NCI-H2196 (cell line): ENCODE results near the gene GSE1.

Experiments
- DNase-seq: peaks from one replicate; lab custom pipeline; 2025; ENCODE audit not compliant: unreplicated experiment; lab: John Stamatoyannopoulos, UW

The GSE1 gene

DNA sequence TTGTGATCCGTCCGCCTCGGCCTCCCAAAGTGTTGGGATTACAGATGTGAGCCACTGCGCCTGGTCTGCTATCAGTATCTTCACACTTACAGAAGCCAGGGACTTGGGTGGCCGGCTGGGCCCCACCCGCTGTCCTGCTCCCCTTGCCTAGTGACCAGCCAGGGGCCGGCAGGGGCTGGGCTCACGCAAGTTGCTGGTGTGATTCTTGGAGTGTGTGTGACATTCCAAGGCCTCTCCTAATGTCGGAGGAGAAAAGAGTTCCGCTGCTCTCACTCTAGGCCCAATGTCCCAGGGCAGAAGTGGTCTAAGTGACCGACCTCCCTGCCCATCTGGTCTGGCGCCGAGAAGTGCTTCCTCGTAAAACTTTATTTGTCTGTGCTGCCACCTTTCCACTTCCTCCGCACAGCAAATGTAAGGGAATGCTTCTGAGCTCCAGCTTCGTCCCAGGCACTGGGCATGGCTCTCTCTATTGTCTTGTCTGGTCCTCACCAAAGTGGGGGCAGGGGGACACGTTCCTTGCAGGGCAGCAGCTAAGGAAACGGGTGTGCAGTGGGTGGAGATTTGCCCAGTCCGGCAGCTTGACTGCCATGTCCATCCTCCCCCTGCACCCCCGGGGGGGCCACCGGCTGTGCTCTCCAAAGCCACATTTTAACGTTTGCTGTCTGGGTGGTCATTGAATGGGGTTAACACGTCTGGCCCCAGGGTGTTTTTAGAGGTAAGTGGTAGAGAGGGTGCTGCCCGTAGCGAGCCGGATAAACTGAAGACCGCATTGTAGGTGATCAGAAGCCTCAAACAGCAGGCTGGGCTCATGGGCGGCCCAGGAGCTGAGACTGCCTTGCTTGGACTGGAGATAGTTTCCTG, 7.8 kb upstream of the GSE1 start:
- no peak for DNase-seq

DNA sequence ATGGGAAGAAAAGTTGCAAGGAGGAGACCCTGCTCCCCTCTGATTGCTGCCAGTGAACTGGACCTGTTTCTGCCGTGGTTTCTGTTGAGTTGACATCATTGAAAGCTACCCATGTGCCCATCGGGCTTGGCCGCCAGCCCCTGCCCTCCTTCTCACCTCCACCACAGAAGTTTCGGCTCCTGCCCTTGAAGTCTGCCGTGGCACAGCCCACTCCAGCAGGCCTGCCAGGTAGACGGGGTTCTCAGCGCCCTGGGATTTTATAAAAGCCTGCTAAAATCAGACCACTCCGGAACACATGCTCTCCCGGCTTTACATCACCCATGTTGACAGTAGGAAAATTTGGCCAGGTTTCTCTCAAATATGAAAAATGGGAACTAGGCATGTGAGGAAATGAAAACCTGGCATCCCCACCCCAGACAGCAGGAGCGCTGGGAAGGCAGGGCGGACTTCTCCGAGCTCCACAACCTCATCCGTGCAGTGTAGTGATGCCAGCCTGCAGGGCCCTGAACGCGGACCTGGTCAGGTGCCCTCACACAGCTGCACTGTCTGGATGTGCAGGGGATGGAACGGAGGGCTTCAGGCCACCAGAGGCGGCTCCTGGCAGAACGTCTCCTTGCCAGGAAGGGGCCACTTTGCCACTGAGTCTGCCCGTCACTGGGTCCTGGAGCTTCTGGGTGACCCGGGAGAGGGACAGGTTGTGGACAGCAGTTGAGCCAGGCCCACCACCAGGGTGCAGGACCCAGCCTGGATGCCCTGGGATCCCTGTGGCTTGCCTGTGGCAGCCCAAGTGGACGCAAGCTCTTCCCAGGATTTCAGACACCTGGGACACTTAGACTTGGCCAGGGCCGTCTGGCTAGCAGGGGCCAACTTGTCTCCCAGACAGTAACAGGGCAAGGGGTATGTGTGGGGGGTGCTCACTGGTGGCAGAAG, 6.9 kb upstream of the GSE1 start:
- no peak for DNase-seq

DNA sequence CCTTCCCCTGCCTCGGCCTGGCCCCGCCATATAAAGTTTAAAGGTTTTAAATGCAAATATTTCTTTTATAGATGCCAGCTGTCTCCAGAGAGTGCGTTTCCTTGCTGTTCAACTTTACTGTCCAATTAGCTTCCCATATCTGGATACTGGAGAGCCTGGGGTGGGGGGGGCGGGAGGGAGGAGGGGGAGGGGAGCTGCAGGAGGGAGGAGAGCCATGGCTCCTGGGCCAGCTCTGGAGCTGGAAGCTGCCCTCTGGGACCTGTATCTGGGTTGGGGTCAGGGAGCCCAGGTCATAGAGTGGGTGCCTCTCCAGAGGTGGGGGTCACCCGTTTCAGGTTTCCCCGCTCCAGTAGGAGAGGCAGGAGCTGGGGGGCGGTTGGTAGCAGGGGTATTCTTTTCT, 6.2 kb upstream of the GSE1 start:
- no peak for DNase-seq

DNA sequence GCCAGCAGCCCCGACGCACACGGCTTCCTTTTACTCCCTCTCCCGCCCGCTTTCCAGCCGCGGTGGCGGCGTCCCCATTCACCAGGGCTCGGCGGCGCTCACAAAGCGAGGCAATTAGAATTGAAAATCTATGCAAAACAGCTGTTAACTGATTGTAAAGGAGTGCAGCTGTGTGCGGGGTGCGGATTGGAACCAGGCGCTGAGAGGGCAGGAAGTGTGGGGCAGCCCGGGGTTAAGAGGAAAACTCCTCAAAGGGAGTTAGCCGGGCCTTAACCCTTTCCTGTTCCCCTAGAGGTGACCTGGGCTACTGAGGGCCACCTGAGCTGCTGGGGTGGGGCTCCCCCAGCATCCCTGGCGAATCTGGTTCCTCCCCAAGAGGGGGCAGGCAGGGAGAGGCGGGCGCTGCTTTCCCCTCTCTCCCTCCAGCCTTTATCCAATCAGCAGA, 5.8 kb upstream of the GSE1 start:
- DNase-seq = no peak

DNA sequence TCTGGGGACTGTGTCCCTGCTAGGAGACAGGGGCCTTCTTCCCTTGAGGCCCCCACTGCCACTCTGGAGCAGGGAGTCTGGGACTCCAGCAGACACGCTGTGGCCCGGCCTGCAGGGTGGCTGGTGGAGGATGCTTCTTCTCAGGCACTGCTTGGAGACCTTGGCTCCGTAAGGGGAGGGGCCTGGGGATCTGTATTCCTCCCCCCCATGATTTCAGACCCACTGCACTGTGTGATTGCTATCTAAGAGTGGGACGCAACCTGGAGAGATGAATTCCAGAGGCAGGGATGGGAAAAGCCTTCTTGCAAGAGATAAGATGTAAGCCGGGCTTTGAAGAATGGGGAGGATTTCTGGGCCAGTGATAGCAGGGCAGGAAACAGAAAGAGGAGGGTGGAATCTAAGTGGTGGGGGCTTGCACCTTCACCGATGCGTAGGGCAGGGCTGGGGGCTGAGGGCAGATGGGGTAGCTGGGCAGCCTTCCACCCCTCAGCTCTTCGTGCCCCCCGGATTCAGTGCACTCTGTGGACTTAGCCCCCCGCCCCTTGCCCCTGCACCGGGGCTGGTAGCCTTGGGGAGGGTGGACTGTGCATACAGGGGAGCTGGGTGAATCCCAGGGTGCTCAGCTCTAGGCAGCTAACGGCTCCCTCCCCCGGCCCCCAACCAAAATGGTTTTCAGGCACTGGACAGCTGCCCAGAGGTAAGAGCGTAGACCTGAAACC, 5.2 kb upstream of the GSE1 start:
- DNase-seq = no peak

DNA sequence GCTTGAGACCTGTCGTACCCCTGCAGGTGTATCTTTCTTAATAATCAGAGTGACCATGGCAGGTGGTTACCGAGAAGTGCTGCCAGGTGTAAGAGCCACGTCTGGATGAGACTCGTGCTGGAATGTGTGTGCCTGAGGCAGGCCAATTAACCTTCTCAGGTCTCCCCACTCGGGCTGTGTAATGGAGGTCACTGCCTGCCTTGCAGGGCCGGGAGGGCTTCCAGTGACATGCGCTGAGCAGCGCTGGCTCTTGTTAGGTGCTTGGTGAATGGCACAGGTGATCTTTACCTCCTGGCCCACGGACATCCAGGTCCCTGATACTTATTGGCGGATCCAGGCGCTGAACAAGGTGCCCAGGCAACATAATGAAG, 4.6 kb upstream of the GSE1 start:
- peak; percentile 23 for DNase-seq

DNA sequence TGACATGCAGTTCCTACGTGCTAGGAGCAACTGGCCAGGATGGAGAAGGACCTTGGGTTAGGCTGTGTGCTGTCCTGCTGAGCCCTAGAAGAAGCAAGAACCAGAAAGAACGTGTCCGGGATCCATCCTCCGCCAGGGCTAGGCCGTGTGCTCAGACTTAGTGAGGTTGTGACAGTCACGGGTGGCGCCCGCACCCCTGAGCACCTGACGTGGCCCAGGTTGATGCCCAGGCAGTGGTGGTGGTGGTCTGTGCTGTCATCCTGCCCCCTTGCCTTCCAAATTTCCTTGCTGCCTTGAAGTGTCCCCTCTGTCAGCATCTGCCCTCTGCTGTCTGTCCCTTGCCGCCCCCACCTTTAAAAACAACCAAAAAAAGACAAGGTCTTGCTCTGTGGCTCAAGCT, 4.2 kb upstream of the GSE1 start:
- DNase-seq = no peak

DNA sequence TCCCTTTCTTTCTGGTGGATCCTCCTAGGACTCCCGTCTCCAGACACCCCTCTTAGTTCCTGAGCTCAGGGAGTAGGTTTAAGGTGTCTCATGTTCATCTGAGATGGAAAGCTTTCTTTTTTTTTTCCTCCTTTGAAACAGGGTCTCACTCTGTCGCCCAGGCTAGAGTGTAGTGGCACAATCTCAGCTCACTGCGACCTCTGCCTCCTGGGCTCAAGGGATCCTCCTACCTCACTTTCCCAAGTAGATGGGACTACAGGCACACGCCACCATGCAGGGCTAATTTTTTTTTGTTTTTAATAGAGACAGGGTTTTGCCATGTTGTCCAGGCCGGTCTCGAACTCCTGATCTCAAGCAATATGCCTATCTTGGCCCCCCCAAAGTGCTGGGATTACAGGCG, 3.6 kb upstream of the GSE1 start:
- DNase-seq = no peak

DNA sequence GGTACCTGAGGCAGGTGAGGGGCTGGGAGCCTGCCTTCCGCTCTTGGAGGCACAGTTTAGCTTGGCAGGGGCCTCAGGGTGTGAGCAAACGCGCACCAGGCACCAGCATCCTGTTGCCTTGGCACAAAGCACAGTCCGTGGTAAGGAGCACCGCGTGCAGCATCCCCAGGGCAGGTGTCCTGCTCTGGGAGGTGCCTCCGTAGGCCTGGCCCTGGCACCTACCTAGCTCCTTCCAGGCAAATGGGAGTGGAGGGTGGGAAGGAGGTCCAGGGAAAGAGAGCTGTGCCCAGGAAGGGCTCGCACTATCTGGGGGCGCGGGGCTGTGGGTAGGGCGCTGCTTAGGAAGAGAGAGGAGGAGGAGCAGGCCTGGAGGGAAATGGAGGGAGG, 3.1 kb upstream of the GSE1 start:
- peak; percentile 37 for DNase-seq

DNA sequence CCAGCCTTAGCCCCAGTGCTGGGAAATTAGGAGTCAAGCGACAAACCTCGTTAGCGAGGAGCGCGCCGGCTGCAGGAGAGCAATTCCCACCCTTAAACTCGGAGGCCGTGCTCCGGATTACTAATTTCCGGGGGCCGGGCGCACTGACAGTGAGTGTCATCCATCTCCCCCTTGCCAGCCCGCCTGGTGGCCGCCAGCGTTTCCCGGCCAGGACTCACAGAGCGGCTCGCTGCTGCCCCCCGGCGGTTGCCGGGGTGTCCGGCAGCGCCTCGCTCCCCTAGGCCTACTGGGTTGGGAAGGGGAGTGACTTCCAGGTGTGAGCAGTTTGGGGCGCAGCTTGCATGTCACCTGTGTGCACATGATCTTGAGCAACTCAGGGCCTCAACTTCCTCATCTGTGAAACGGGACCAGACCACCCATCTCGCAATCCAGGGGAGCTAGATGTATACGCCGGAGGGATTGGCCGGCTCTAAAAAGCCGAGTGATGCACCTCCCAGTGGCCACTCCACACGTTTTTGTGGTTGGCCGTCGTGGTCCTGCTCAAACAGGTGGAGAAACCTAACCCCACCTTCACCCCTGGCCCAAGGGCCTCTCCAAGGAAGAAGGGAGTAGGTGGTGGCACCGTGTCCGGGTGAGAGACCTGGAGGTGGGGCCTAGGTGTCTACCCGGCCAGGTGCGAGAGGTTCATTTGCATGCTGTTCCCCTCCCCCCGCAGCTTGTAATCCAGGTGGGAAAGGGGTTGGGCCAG, 2.5 kb upstream of the GSE1 start:
- peak; percentile 80 for DNase-seq

DNA sequence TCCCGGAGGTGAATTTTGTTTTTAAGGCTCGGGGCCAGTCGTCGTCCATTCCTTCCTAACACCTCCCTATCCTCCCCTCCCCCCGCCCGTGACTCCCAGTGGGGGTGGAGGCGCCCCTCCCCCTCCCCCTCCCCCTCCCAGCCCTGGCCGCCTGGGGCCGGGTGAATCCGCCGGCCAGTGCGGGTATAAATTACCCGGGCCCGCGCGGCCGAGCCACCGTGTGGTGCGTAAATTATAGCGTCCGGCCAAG, 2.0 kb upstream of the GSE1 start:
- DNase-seq = no peak

DNA sequence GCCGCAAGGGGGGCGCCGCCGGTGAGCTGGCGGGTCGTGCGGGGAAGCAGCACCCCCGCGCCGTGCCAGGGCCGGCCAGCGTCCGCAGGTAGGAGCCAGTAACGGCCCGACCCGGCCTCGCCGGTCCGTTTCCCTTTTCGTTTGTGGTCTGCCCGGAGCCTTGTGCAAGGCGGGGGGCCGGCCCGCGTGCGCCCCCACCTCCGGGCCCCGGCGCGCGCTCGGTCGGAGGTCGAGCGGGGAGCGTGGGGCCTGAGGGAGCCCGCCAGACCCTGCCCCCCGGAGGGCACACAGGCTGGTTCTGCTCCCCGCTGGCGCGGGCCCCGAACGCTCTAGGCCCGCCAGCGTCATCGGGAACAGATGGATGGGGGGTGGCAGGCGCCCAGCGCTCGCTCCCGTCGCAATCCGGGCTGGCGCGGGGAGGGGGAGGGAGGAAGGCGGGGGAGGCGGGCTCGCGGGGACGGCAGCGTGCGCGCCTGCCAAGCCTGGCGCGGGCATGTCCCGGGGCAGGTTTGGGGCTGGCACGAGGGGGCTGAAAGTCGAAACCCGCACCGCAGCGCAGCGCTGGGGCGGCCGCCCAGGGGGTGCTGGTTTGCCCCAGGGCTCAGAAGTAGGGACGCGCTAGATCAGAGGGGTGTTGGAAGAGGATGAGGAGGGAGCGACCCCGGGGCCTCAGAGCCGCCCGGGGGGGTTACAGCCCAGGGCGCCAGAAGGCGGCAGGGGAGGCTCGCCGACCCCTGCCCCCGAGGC, 1.5 kb upstream of the GSE1 start:
- DNase-seq = peak; percentile 73

DNA sequence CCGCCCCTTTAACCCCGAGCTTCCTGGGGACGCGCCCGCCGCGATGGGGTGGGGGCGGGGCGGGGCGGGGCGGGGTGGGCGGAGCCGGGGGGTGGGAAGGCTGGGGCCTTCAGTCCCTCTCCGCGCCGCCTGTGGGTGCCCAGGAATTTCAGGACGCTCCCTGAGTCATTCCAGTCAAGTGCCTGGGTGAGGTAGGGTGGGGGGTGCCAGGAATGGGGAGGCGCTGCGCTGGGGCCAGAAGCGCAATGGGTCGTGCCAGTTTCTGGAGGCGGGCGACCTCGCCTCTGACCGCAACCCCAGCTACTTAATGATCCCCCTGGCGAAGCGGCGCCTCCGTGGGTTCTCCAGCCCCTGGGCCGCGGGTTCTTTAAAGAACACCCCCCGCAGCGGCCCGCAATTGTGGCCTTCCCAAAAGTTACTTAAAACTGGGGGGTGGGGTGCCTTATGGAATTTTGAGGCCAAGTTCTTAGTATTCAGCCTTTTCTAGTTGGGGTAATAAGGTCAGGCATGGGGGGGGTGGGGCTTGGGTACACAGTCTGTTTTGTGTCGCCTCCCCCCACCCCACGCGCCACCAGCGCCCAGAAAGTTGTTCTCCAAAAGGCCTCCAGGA, 826 bp upstream of the GSE1 start:
- DNase-seq = peak; percentile 69

DNA sequence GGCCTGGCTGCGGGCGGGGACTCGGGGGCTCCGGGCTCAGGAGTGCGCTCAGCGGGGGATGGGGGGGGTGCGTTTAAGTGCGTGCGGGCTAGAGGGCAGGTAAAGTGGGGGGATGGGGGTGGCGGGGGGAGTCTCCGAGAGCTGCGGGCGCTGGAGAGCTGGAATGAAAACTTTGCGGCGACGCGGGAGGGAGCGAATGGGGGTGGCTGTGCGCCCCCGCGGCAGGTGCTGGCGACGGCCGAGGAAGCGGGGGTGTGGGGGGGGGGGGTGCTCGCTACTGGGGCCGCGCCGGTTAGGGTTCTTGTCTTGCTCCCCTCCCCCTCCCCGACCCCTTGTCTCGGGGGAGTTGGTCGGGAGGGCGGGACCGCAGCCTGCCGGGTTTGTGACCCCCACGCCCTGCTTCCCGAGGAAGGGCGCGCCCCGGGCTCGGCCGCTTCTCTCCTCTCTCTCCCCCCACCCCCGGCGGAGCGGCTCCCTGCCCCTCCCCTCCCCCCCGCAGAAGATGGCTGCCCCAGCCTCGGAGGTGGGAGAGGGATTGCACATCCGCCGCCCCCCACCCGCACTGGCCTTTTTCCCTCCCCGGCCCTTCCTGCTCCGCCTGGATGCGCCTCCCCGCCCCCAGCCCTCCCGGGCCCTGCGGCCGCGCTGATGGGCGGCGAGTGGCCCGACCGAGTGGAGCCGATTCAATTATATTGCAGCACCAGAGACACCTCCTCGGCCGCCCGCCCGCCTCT, 649 bp downstream of the GSE1 start:
- DNase-seq = peak; percentile 31

DNA sequence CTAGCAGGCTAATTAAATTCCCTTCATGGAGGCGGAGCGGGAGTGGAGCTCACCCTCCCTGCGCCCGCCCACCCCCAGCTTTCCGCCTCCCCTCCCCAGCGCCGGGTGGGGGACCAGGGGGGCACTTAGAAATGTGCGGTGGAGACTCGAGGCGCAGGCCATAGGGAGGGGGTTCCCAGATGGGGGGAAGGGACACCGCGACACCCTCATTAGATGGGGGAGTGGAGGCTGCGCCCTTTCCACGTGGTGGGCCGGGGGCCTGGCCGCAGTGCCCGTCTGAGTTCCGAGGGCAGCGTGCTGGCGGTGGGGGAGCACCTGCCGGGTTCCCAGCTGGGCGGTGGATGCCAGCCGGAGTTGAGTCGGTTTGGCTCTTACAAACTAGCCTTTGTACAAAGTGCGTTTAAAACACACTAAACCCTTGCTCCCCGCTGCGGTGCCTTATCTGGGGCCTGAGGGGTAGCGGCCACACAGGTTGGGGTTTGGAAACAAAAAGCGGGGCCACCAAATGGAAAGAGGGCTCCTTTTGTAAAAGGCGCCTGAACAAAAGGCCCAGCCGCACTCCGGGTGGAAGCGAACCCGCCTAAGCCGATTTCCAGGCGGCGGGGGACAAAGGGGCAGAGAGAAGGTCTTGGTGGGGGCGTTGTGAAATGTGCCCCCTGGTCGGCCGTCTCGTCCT, 1.4 kb downstream of the GSE1 start:
- DNase-seq = no peak

DNA sequence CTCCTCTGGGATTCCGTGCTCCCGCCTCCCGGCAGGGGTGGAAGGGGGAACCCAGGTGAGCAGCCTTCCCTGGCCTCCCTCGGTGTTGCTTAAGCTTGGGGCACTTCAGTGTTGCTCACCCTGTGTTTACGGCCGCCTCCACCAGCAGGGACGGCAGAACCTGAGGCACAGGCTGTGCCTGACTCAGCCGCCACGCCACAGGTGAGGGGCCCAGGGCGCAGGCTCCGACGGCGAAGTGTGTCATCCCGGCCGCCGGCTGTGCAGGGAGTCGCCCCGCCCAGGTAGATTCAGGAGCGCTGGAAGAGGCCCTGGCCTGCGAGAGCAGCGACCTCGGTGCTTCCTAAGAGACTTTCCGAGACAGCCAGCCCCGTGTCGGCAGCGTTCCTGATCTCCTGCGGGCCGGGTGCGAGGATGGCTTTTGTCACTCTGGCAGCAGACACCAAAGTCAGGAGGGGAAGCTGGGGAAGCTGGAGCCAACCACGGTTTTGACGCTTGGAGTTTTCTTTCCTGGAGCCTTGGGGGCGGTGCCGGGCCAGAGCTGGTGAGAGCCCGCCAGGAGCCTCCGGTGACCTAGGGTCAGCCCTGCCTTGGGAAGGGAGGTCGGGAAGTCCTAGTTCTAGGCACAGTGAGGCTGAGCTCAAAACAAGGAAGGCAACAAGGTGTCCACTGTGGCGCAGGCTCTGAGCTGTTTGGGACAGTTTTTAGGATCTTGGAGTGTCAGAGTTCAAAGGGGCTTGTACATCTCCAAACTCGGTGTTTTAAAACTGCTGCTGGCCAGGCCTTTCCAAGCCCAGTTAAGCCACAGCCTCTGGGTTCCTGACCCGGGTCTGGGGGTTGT, 2.1 kb downstream of the GSE1 start:
- no peak for DNase-seq

DNA sequence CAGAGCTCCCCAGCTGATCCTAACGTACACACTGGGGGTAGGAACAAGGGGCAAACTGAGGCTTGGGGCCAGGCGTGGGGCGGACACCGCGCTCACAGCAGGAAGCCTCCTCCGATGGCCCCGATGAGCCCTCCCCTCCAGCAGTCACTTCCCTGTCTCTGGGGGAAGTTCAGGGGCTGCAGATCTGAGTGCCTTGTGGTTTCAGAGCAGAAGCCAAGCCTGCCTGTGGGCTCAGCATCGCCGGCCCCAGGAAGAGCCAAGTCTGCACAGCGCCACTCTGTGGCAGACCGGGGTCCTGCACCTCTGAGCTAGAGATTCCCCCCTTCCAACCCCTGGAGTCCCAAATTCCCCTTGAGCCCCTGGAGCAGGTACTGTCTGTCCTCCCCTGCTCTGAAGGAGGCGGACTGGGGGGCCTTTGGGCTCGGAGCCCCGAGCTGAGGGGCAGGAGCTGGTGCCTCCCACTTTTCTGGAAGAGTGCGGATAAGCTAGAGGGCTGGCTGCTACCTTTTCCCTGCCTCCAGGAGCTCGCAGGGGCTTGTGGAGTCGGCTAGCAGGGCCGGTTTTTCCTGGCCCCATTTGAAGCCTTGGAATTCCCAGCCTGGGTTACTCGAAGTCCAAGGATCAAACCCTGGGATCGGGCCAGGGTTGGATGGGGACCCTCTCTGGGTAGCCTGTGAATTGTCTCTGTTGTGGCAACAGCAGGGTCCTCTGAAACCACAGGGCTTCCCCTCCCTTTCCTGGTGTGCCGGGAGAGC, 2.9 kb downstream of the GSE1 start:
- peak; percentile 56 for DNase-seq
